ENCODE data around the gene GRPR.
"Not testable (repeated sequence)": the region's sequence is repeated elsewhere in the genome, so short reads cannot be mapped to it uniquely, and the experiment has no call there.

The GRPR gene

GRCh38 chrX:16177260-16177659, 53.9 kb downstream of the GRPR start:
- no peak for DNase-seq (ENCODE audit: low spot score)

DNA sequence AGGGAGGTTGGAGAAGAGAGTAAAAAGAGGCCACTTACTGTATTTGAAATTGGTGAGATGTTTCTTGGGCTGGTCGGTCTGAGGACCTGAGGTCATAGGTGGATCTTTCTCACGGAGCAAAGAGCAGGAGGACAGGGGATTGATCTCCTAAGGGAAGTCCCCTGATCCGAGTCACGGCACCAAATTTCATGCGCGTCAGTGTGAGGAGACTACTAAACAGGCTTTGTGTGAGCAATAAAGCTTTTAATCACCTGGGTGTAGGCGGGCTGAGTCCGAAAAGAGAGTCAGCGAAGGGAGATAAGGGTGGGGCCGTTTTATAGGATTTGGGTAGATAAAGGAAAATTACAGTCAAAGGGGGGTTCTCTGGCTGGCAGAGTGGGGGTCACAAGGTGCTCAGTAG, 60.5 kb downstream of the GRPR start:
- DNase-seq (ENCODE audit: low spot score): not testable (repeated sequence)

GRCh38 chrX:16185725-16186136, 62.4 kb downstream of the GRPR start:
- no peak for DNase-seq (ENCODE audit: low spot score)

GRCh38 chrX:16186380-16187007, 63.1 kb downstream of the GRPR start:
- no peak for DNase-seq (ENCODE audit: low spot score)

- no peak for DNase-seq (ENCODE audit: low spot score)
Observed at GRCh38 chrX:16187024-16187760, 63.8 kb downstream of the GRPR start.

DNA sequence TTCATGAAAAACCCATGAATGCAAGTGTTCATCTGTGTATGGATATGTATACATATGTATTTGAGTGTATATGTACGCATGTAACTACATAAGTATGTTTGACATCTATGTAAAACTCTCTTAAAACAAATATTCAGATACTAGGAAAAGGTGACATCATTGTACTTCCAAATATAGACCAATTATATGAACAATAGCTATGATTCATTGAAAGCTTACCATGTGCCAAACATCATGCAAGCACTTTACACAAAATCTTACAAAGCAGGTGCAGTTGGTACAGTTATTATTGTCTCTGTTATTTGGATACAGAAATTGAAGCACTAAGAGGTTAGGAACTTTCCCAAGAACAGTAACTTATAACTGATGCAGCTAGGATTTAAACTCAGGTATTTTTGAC, 65.3 kb downstream of the GRPR start:
- no peak for DNase-seq (ENCODE audit: low spot score)

DNA sequence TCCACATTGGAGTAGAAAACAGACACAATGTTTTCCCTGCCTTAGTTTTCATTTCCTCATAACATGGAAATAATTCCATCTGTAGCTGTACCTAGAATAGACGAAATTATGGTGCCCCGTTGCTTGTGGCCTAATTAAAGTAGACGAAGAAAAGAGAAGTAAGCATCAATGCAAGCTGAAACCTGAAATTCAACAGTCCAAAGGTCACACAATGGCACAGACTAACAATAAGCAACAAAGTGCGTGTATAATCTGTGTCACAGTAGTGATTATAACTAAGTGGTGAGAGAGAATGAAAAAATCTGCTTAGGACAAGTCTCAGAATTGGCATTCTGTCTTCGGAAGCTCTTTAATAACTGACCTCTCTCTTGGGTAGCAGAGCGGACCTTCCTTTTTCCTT, 68.2 kb downstream of the GRPR start:
- no peak for DNase-seq (ENCODE audit: low spot score)

- DNase-seq (ENCODE audit: low spot score): no peak
Observed at GRCh38 chrX:16196829-16197228, 73.5 kb downstream of the GRPR start.

GRCh38 chrX:16199343-16199742, 76.0 kb downstream of the GRPR start:
- DNase-seq (ENCODE audit: low spot score): no peak

DNA sequence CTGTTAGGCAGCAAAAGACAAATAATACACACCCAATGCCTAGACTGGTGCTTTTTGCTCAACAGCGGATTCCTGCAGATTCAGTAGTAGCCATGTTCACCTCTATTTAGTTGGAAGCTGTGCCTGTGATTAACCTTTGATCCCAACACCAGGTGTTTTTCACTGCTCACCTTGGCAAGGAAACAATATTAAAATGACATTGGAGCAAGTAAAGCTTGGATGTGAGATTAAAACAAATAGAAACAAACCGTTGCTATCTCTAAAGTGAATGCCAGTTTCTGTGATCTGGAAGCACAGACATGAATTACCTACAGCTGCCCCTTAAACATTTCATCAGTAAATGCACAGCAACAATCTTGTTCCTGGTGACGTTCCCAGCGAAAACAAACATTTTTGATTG, 79.6 kb downstream of the GRPR start:
- DNase-seq (ENCODE audit: low spot score): no peak

All from iPS-NIHi11 (cell line).